ENCODE results near the gene MT1E.

The MT1E gene

DNA sequence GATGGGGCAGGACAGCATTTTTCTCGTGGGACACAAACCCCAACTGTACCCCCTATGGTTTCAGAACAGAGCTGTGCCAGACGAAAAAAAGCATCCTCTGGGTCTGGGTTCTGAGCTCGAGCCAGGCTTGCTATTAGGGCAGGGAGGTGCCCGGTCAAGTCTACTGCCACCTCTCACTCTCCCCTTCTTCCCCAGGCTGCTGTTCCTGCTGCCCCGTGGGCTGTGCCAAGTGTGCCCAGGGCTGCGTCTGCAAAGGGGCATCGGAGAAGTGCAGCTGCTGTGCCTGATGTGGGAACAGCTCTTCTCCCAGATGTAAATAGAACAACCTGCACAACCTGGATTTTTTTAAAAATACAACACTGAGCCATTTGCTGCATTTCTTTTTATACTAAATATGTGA lies 1.1 kb downstream of the MT1E start:
- DNase-seq (ENCODE audit: low read depth in 2 of 2), result no peak

DNA sequence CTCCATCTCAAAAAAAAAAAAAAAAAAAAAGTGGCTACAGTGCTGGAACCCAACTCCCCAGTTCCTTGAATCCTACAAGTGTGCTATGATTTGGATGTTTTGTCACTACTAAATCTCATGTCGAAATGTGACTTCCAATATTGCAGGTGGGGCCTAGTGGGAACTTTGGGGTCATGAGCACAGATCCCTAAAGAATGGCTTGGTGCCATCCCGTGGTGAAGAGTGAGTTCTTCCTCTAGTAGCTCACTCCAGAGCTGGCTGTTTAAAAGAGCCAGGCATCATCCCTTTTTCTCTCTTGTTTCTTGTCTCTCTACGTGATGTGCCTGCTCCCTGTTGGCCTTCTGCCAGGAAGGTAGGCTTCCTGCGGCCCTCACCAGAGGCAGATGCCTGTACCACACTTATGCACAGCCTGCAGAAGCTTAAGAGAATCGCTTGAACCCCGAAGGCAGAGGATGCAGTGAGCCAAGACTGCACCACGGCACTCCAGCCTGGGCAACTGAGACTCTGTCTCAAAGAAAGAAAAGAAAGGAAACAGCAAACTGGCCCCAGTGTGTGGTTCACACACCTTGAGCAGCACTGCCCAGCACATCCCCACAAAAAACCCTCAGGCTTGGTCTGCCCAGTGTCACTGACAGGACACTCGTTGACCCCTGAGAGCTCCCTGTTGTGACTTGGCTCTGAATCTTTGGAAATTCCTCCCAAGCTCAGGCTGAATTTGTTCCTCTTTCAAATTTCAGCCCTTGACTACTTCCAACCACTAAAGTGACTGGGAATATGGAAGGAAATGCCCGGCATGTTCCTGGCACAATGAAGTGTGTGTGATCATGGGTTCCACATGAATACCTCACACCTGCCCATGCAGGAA lies 3.1 kb downstream of the MT1E start:
- DNase-seq (ENCODE audit: low read depth in 2 of 2), result no peak

DNA sequence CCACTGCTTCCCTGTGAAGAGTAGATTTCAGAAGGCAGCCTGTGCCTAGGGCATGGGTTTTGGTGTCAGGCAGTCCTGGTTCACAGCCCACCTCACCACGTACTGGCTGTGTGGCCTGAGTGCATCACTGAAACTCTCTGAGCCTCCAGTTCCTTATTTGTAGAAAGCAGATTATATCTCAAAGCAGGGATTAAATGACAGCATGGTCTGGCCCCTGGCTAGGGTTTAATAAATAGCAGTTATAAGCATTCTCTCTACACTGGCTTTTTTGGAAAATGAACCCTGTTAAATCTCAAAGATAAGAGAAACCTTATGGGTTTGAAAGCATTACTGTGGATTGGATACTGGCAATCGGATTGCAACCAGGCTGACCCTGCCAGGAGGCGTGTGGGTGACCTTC lies 4.0 kb downstream of the MT1E start:
- DNase-seq (ENCODE audit: low read depth in 2 of 2), result no peak

GRCh38 chr16:56630134-56630533 lies 4.6 kb downstream of the MT1E start:
- DNase-seq (ENCODE audit: low read depth in 2 of 2), result no peak

- DNase-seq (ENCODE audit: low read depth in 2 of 2), result no peak
Measured at GRCh38 chr16:56631197-56631596, 5.6 kb downstream of the MT1E start.

DNA sequence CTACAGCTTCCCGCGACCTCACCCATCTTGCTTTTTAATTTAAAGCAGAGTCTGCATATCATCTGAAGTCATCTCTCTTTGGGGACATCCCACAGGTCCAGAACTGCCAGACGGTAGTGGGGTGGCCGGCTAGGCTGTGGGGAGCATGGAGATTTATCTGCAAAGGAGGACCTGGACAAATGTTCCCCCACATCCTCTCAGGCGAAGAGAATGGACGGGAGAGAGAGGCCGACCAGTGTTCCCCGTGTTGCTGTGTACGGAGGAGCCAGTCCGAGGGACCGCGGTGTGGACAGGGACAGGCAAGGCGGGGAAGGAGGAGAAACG lies 6.2 kb downstream of the MT1E start:
- DNase-seq (ENCODE audit: low read depth in 2 of 2), result no peak

DNA sequence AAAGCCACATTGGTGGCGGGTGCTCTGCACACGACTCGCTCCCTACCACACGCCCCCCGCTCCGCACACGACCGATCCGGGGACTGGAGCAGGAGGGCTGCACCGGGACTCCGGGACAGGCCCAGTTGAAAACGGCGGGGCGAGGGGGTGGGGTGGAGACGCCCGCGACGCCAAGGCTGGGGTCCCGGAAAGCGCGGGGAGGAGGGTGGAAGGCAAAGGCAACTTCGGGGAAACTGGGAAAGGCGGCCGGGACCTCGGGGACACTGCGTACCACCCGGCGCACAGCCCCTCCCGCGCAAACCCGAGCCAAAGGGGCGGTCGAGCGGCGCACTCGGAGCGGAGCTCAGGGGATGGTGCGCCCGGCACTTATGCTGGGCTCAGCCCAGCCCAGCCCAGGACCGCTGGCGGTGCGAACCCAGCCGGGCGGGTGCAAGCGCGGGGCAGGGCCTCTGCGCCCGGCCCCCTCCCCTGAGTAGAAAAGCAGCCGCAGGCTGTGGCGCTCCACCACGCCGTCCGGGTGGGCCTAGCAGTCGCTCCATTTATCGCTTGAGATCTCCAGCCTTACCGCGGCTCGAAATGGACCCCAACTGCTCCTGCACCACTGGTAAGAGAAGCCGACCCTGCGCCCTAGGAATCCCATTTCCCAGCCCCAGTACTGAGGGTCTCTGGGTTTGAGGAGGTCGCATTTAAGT lies 6.7 kb downstream of the MT1E start, which contains the start of gene MT1M:
TSS of gene MT1M (plus strand) at position 504 of the 692 bp plus-strand sequence. CDS start at position 577, 73 bp downstream.
- DNase-seq (ENCODE audit: low read depth in 2 of 2), result no peak

GRCh38 chr16:56632848-56633365 lies 7.3 kb downstream of the MT1E start:
- no peak for DNase-seq (ENCODE audit: low read depth in 2 of 2)

- no peak for DNase-seq (ENCODE audit: low read depth in 2 of 2)
Measured at GRCh38 chr16:56633535-56633934, 8.0 kb downstream of the MT1E start.

DNA sequence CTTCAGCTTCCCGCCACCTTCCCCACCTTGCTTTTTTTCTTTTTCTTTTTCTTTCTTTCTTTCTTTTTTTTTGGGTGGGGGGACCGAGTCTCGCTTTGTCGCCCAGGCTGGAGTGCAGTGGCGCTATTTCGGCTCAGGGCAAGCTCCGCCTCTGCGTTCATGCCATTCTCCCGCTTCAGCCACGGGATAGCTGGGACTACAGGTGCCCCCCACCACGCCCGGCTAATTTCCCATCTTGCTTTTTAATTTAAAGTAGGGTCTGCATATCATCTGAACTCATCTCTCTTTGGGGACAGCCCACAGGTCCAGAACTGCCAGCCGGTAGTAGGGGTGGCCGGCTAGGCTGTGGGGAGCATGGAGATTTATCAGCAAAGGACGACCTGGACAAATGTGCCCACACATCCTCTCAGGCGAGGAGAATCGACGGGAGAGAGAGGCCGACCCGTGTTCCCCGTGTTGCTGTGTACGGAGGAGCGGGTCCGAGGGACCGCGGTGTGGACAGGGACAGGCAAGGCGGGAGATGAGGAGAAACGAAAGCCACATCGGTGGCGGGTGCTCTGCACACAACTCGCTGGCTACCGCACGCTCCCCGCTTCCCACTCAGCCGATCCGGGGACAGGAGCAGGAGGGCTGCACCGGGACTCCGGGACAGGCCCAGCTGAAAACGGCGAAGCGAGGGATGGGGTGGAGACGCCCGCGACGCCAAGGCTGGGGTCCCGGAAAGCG lies 9.3 kb downstream of the MT1E start:
- DNase-seq (ENCODE audit: low read depth in 2 of 2), result no peak

DNA sequence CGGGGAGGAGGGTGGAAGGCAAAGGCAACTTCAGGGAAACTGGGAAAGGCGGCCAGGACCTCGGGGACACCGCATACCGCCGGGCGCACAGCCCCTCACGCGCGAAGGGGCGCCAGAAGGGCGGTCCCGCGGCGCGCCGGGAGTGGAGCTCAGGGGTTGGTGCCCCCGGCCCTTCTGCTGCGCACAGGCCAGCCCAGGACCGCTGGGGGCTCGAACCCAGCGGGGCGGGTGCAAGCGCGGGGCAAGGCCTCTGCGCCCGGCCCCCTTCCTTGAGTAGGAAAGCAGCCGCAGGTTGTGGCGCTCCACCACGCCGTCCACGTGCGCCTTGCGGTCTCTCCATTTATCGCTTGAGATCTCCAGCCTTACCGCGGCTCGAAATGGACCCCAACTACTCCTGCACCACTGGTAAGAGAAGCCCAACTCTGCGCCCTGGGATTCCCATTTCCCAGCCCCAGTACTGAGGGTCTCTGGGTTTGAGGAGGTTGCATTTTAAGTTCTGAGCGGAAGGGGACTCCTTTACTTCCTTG lies 9.9 kb downstream of the MT1E start:
- DNase-seq (ENCODE audit: low read depth in 2 of 2), result no peak

DNA sequence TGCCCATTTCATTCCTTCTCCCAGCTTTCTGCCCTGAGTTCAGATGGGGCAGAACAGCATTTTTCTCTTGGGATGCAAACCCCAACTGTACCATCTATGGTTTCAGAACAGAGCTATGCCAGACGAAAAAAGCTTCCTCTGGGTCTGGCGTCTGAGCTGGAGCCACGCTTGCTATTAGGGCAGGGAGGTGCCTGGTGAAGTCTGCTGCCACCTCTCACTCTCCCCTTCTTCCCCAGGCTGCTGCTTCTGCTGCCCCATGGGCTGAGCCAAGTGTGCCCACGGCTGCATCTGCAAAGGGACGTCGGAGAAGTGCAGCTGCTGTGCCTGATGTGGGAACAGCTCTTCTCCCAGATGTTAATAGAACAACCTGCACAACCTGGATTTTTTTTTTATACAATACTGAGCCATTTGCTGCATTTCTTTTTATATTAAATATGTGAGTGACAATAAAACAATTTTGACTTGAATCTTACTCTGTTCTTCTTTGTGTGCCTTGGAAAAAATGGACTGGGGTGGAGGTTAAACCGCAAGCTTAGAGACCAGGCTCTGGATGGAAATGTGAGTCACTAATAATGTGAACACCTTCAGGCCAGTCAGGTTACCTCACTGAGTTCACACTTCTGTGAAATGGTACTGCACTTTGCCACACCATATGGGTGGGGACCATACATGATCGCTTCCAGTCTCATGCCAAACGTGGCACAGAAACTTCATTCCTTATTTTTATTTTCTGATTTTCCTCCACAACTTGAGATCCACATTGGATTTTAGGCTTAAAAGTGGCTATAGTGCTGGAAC lies 11.2 kb downstream of the MT1E start:
- no peak for DNase-seq (ENCODE audit: low read depth in 2 of 2)

DNA sequence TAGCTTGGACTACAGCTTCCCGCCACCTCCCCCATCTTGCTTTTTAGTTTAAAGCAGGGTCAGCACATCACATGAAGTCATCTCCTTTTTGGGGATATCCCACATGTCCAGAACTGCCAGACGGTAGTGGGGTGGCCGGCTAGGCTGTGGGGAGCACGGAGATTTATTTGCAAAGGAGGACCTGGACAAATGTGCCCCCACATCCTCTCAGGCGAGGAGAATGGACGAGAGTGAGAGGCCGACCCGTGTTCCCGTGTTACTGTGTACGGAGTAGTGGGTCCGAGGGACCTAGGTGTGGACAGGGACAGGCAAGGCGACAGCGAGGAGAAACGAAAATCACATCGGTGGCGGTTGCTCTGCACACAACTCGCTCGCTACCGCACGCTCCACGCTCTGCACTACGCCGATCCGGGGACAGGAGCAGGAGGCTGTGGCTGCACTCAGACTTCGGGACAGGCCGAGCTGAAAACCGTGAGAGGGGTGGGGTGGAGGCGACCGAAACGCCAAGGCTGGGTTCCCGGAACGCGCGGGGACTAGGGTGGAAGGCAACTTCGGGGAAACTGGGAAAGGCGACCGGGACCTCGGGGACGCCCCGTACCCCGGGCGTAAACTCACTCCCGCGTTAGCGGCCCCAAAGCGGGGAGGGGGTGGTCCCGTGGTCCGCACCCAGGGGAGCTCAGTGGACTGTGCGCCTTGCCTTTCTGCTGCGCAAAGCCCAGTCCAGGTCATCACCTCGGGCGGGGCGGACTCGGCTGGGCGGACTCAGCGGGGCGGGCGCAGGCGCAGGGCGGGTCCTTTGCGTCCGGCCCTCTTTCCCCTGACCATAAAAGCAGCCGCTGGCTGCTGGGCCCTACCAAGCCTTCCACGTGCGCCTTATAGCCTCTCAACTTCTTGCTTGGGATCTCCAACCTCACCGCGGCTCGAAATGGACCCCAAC lies 12.5 kb downstream of the MT1E start, which contains the start of gene MT1A:
TSS of gene MT1A (plus strand) at position 853 of the 937 bp plus-strand sequence. CDS start at position 926, 73 bp downstream.
- no peak for DNase-seq (ENCODE audit: low read depth in 2 of 2)

- no peak for DNase-seq (ENCODE audit: low read depth in 2 of 2)
Measured at GRCh38 chr16:56639045-56639444, 13.5 kb downstream of the MT1E start.

GRCh38 chr16:56640076-56640475 lies 14.5 kb downstream of the MT1E start:
- DNase-seq (ENCODE audit: low read depth in 2 of 2), result no peak

DNA sequence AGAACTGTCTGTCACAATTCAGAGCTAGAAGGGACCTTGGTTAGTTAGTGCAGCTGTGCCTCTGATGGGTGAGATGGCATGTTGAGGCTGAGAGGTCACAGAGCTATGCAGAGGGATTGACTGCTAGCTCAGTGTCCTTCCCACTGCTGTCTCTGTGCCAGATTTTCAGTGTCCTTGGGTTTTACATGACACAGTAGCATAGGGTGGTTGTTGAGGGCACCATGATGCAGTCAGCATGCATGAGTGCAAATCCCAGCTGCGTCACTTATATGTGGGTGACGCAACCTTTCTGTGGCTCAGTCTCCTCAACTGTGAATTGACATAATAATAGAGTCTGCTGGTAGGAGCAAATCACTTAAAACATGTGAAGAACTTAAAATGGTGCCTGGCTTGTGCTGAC lies 15.6 kb downstream of the MT1E start:
- no peak for DNase-seq (ENCODE audit: low read depth in 2 of 2)

GRCh38 chr16:56643080-56643778 lies 17.6 kb downstream of the MT1E start:
- no peak for DNase-seq (ENCODE audit: low read depth in 2 of 2)

DNA sequence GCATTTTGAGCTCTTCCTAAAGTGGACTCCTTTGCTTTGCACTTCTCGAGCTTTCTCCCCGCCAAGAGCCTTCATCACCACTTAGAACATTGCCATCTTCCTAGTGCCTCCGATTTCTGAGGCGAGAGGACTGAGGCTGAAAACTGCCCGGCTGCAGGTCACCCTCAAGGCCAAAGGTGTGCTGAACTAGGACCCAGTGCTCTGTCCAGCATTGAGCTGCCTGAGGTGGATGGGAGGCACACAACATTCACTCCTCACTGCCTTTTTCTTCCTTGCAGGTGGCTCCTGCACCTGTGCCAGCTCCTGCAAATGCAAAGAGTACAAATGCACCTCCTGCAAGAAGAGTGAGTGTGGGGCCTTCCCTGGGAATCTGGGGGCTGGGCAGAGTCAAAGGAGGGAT lies 18.3 kb downstream of the MT1E start:
- no peak for DNase-seq (ENCODE audit: low read depth in 2 of 2)

DNA sequence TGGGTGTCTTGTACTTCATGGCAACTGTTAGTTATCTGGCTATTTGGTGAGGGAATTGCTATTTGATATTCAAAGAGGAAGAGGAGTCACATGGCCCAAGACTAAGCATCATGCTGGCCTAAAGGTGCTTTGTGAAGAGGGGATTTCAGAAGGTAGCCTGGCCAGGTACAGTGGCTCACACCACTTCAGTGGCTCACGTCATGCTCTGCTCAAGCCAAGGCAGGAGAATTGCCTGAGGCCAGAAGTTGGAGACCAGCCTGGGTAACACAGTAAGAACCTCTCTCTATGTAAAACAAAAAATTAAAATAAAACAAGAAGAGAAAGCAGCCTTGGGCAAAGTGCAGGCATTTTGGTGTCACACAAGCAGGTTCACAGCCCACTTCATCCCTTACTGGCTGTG lies 19.7 kb downstream of the MT1E start:
- DNase-seq (ENCODE audit: low read depth in 2 of 2), result no peak
